GM13977 (cell line): ENCODE measurements around the gene PALLD.
A peak's percentile ranks its signal among the peaks of the same experiment; 100 is the strongest.

Source experiments
- DNase-seq: peaks from one replicate; pipeline ENCODE4 v3.0.0; 2012; ENCODE audit warnings: low spot score
- in situ Hi-C: fragments of 300-500 bp; cut with MboI; formaldehyde crosslinking; loops from one replicate; pipeline ENCODE4 v1.12.0; 2022; ENCODE audit warnings: low sequenced_read_pairs, low pct_unique_long_range_greater_than_20kb, mixed read lengths, inconsistent platforms; ENCODE audit not compliant: unreplicated experiment
- TF ChIP-seq, protein P1 (sequence below): IDR thresholded peaks from 2 replicates; pipeline ENCODE4 v1.5.1; 2012; ENCODE audit warnings: mild to moderate bottlenecking, control low read depth; ENCODE audit not compliant: insufficient read depth; ENCODE audit errors: extremely low read depth, missing control alignments

Gene PALLD

DNA sequence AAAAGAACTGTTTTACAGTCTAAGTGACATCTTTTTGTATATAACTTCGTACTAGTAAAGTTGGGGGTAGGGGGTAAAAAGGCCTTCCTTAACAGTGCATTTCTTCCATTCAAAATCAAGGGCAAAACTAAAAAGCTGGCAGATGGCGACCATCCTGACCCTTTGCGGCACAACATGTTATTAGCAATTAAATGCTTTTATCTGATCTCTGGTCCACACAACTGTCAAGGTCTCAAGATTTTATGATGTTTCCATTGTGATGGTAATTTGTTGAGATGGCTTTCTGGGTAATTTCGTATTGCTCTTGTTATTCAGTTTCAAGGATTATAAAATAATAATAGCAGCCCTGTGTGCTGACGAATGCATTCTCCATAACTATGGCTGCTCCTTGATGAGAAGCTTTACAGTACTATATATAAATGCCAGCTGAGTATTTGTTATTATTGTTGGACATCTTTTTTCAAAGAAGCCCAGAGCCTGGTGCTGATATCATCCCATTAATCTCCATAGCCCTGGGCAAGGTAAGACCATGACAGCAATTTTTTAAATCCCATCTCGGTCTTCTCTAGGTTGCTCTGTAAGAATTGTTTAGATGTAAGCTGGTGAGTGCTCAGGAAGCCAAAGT, 423.7 kb downstream of the PALLD start:
- in situ Hi-C loops: loop anchor here (5.0 to 25.0 kb wide), 4 partner anchors 208 to 567 kb away; no protein-coding TSS in a partner anchor
- no peak for DNase-seq
- TF ChIP-seq, protein P1, sequence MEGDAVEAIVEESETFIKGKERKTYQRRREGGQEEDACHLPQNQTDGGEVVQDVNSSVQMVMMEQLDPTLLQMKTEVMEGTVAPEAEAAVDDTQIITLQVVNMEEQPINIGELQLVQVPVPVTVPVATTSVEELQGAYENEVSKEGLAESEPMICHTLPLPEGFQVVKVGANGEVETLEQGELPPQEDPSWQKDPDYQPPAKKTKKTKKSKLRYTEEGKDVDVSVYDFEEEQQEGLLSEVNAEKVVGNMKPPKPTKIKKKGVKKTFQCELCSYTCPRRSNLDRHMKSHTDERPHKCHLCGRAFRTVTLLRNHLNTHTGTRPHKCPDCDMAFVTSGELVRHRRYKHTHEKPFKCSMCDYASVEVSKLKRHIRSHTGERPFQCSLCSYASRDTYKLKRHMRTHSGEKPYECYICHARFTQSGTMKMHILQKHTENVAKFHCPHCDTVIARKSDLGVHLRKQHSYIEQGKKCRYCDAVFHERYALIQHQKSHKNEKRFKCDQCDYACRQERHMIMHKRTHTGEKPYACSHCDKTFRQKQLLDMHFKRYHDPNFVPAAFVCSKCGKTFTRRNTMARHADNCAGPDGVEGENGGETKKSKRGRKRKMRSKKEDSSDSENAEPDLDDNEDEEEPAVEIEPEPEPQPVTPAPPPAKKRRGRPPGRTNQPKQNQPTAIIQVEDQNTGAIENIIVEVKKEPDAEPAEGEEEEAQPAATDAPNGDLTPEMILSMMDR: no peak

GRCh38 chr4:168923526-168924194, 426.8 kb downstream of the PALLD start:
- DNase-seq: peak; percentile 57
- TF ChIP-seq, protein P1: peak; percentile 66
- in situ Hi-C loops: loop anchor here (5.0 to 25.0 kb wide), 4 partner anchors 211 to 564 kb away; no protein-coding TSS in a partner anchor

- in situ Hi-C loops: loop anchor here (5.0 to 25.0 kb wide), 4 partner anchors 212 to 563 kb away; no protein-coding TSS in a partner anchor
Measured at GRCh38 chr4:168924667-168925066, 427.8 kb downstream of the PALLD start.

DNA sequence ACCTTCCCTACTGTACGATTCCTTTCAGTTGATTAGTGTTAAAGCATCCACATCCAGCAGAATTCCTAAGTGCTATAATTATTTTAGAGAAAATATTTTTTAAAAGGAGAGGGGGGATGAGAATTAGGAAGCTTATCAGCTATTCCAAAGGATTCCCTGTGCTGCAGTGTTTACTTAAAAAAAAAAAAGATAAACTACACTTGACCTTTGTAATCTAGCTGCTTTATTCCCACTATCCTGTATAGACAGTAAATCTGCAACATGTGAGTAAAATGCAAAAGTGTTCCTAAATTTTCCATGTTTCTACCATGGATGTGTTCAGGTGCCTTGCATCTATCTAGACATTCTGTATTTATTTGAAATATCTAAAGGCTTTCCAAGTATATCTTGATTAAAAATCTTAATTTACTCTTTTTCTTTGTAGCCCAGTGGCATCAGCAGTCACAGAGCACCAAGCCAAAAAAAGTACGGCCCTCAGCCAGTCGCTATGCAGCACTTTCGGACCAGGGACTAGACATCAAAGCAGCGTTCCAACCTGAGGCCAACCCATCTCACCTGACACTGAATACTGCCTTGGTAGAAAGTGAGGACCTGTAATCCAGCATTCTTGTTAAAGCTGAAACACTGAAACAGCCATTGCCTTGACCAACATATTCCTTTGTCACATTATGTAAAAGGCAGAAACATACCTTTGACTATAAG, 429.1 kb downstream of the PALLD start:
- in situ Hi-C loops: no loop called here
- TF ChIP-seq, protein P1: no peak
- DNase-seq: no peak

More at GRCh38 chr4:168924667-168925066, 427.8 kb downstream of the PALLD start:
- TF ChIP-seq, protein P1: no peak
- no peak for DNase-seq

DNA sequence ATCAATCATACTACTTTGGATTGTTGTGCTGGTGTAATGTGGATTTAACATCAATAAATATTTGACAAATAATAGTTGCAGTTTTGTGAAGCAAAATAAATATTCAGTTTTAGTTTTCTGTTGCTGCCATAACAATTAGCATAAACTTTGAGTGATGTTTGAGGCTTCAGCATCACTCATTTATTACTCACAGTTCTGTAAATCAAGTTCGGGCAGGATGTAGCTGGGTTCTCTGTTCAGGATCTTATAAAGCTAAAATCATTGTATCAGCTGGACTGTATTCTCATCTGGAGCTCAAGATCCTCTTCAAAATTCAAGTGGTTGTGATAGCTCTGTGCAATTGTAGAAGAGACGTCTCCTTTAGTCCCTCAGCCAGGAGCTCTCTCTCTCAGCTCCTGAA, 431.5 kb downstream of the PALLD start:
- TF ChIP-seq, protein P1: no peak
- in situ Hi-C loops: no loop called here
- DNase-seq: no peak

GRCh38 chr4:168928875-168929274, 432.0 kb downstream of the PALLD start:
- TF ChIP-seq, protein P1: no peak
- in situ Hi-C loops: no loop called here
- DNase-seq: no peak
